ENCODE data around the gene CARS2.

DNA sequence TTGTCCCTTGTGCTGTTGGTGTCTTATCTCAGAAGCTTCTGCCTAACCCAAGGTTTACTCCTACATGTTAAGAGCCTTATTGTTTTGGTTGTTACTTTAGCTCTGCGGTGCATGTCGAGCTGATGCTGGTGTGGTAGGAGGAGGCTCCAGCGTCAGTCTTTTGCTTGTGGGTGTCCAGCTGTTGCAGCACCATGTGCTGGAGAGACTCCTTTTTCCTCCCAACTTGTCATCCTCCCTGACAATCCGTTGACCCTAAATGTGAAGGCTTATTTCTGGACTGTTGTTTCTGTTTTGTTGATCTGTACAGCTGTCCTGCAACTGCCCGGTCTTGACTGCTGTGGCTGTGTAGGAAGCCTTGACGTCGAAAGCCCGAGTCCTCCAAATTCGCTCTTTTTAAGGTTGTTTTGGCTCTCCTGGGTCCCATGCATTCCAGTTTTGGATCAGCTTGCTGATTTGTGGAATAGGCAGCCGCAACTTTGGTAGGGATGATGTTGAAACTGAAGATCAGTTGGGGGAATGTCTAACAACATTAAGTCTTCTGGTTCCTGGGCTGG lies 75.3 kb downstream of the CARS2 start:
- TF ChIP-seq GATA2 (IDR thresholded peaks at IDR 0.05; ENCODE audit: low read depth, low read length) (no peak), GATA3 (IDR thresholded peaks at IDR 0.05; ENCODE audit: low read depth, low read length) (no peak)
